ENCODE data around the gene RTN4RL1. TPM values are rescaled to one million over a fixed set of nuclear protein-coding genes. Genes with fewer than 3 reads are reported as not detected.
"Not testable (repeated sequence)": the region's sequence is repeated elsewhere in the genome, so short reads cannot be mapped to it uniquely, and the experiment has no call there.

RTN4RL1 gene
- total RNA-seq, 1 donor from 2014 or later = not detected

- ChIA-PET POLR2A (no interaction called here), CTCF (no interaction called here)
- Mint-ChIP-seq H3K4me1 (peaks cover 3% of the 10 kb centered on the region), H3K4me3 (no peak overlapping the region), H3K27ac (no peak overlapping the region), H3K27me3 (no peaks in the 10 kb centered on the region), H3K9me3 (no peaks in the 10 kb centered on the region), H3K36me3 (ENCODE audit: low read depth) (peaks cover 53% of the 10 kb centered on the region)
- TF ChIP-seq, protein P1, sequence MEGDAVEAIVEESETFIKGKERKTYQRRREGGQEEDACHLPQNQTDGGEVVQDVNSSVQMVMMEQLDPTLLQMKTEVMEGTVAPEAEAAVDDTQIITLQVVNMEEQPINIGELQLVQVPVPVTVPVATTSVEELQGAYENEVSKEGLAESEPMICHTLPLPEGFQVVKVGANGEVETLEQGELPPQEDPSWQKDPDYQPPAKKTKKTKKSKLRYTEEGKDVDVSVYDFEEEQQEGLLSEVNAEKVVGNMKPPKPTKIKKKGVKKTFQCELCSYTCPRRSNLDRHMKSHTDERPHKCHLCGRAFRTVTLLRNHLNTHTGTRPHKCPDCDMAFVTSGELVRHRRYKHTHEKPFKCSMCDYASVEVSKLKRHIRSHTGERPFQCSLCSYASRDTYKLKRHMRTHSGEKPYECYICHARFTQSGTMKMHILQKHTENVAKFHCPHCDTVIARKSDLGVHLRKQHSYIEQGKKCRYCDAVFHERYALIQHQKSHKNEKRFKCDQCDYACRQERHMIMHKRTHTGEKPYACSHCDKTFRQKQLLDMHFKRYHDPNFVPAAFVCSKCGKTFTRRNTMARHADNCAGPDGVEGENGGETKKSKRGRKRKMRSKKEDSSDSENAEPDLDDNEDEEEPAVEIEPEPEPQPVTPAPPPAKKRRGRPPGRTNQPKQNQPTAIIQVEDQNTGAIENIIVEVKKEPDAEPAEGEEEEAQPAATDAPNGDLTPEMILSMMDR (IDR thresholded peaks at IDR 0.05) = no peak
- ATAC-seq (ENCODE audit: low read depth) (no peak), DNase-seq (no peak)
- intact Hi-C loops (cut with micrococcal nuclease) = no loop called here
These were observed 126.3 kb downstream of the RTN4RL1 start for GRCh38 chr17:1898872-1899271.

- Mint-ChIP-seq H3K4me1 (peaks cover under 1% of the 10 kb centered on the region), H3K27me3 (no peaks in the 10 kb centered on the region), H3K9me3 (no peaks in the 10 kb centered on the region), H3K27ac (no peak overlapping the region), H3K4me3 (no peak overlapping the region), H3K36me3 (ENCODE audit: low read depth) (peaks cover 57% of the 10 kb centered on the region)
- intact Hi-C loops (cut with micrococcal nuclease) = no loop called here
- ChIA-PET CTCF (no interaction called here), POLR2A (no interaction called here)
- TF ChIP-seq, protein P1 (IDR thresholded peaks at IDR 0.05) = no peak
- DNase-seq (no peak), ATAC-seq (ENCODE audit: low read depth) (no peak)
These were observed 126.8 kb downstream of the RTN4RL1 start for GRCh38 chr17:1898332-1898731.

- Mint-ChIP-seq H3K9me3 (no peaks in the 10 kb centered on the region), H3K4me1 (no peaks in the 10 kb centered on the region), H3K27me3 (no peaks in the 10 kb centered on the region), H3K4me3 (no peak overlapping the region), H3K36me3 (ENCODE audit: low read depth) (peaks cover 68% of the 10 kb centered on the region), H3K27ac (no peak overlapping the region)
- CTCF ChIA-PET = no interaction called here
- DNase-seq = no peak
- TF ChIP-seq, protein P1 (IDR thresholded peaks at IDR 0.05) = no peak
- intact Hi-C loops (cut with micrococcal nuclease) = no loop called here
- POLR2A ChIA-PET = no interaction called here
- ATAC-seq (ENCODE audit: low read depth) = no peak
These were observed 128.0 kb downstream of the RTN4RL1 start for GRCh38 chr17:1897105-1897656.

DNA sequence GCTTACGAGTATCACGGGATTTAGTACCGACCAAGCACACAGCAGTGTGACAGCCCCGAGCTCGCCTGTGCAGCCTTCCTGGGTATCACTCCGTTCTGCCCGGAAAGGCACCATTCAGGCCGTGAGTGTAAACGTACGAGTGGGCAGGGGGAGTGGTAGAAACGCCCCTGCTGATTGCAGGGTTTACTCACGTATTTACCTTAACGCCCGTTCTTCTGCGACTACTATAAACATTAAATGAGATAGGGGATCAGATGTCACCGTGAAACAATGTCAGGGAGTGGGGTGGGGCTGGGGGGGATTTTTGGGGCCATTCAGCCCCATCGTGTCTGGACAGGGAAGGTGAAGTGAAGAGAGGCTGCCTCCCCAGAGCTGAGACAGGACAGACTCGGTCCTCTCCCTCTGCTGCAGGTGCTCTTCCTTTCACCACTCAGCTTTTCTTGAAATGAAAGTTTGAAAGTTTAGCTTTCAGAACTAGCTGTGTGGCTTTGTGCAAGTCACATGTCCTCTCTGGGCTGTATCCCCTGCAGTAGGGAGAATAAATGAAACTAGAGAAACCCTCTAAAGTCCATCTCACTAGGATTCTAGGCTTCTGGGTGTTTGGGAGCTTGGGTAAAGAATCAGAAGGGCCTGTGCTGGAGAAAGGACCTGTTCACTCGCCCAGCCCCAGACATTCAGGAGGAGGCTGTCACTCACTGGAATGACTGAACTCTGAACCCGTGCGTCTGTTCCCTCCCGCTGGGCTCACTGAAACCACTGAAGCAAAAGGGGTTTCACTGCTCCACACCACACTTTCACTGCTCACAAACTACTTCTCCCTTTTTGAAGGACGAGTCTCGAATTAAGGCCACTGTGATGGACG, 128.7 kb downstream of the RTN4RL1 start:
- intact Hi-C loops (cut with micrococcal nuclease) = no loop called here
- no peak for ATAC-seq (ENCODE audit: low read depth)
- Mint-ChIP-seq H3K27ac (no peak overlapping the region), H3K9me3 (no peaks in the 10 kb centered on the region), H3K27me3 (no peaks in the 10 kb centered on the region), H3K36me3 (ENCODE audit: low read depth) (peaks cover 74% of the 10 kb centered on the region), H3K4me3 (no peak overlapping the region), H3K4me1 (no peaks in the 10 kb centered on the region)
- ChIA-PET POLR2A (interaction anchor here (0.7 kb wide), 1 partner anchor 496 kb away, joined by 4 read pairs; no protein-coding TSS in a partner anchor), CTCF (no interaction called here)
- TF ChIP-seq, protein P1 (IDR thresholded peaks at IDR 0.05) = no peak
- DNase-seq = no peak

- peaks cover 83% of the 10 kb centered on the region for H3K36me3 Mint-ChIP-seq (ENCODE audit: low read depth)
- CTCF ChIA-PET; DNase-seq; ATAC-seq (ENCODE audit: low read depth); H3K4me1 Mint-ChIP-seq; H3K4me3 Mint-ChIP-seq; H3K27ac Mint-ChIP-seq; H3K9me3 Mint-ChIP-seq; intact Hi-C loops (cut with micrococcal nuclease); H3K27me3 Mint-ChIP-seq; POLR2A ChIA-PET: not testable (repeated sequence)
These were observed 129.7 kb downstream of the RTN4RL1 start for GRCh38 chr17:1895479-1895878.

Data from activated B cell treated with CpG ODN at 0.5 μM for 24 hours (primary cell).